Measurements from ENCODE around the gene LPIN3.

Gene LPIN3

DNA sequence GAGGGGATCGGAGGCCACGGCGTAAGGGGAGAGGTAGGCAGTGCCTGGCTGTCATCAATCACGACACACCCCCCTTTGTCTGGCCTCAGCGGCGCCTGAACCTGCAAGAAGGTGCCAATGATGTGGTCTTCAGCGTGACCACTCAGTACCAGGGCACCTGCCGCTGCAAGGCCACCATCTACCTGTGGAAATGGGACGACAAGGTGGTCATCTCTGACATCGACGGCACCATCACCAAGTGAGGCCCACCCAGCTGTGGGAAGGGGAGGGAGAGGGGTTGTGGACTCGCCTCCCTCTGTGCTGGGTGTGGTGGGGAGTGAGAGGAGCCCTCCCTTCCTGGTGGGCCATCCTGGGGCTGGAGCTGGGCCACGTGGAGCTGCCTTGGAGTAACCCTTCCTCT lies 16.3 kb downstream of the LPIN3 start:
- no peak for DNase-seq (ENCODE audit: low read depth in 1 of 2, low spot score in 1 of 2)
- TF ChIP-seq JUND (IDR thresholded peaks at IDR 0.05; ENCODE audit: low read depth): no peak
- in situ Hi-C loops (cut with HindIII; ENCODE audit: low pct_unique_long_range_greater_than_20kb, low sequenced_read_pairs): no loop called here

- TF ChIP-seq JUND (IDR thresholded peaks at IDR 0.05; ENCODE audit: low read depth): no peak
- in situ Hi-C loops (cut with HindIII; ENCODE audit: low pct_unique_long_range_greater_than_20kb, low sequenced_read_pairs): no loop called here
- DNase-seq (ENCODE audit: low read depth in 1 of 2, low spot score in 1 of 2): no peak
These were observed 17.0 kb downstream of the LPIN3 start for GRCh38 chr20:41357424-41358163.

DNA sequence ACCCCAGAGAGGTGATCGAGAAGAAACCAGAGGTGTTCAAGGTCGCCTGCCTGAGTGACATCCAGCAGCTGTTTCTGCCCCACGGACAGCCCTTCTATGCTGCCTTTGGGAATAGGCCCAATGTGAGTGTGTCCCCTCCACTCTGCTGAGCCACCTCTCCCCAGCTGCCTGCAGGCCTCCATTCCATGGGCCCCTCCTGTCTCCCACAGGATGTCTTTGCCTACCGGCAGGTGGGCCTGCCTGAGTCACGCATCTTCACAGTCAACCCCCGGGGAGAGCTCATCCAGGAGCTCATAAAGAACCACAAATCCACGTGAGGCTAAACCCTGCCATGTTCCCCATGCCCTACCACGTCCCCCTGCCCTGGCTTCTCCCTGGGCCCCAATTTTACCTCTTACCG lies 17.6 kb downstream of the LPIN3 start:
- no peak for DNase-seq (ENCODE audit: low read depth in 1 of 2, low spot score in 1 of 2)
- in situ Hi-C loops (cut with HindIII; ENCODE audit: low pct_unique_long_range_greater_than_20kb, low sequenced_read_pairs): no loop called here
- TF ChIP-seq JUND (IDR thresholded peaks at IDR 0.05; ENCODE audit: low read depth): no peak

DNA sequence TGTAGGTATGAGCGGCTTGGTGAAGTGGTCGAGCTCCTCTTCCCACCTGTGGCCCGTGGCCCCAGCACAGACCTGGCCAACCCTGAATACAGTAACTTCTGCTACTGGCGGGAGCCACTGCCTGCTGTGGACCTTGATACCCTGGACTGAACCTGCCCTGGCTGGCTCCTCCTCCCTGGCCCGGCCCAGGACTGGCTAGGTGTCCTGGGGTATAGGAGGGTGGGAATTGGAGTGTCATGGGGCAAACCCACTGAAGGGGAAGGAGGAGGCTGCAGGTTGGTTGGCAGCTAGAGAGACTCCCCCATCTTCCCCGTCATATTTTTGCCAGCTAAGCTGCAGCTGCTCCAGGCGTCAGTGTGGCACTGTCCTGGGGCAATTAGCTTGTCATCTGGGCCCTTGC lies 18.1 kb downstream of the LPIN3 start:
- TF ChIP-seq JUND (IDR thresholded peaks at IDR 0.05; ENCODE audit: low read depth): no peak
- in situ Hi-C loops (cut with HindIII; ENCODE audit: low pct_unique_long_range_greater_than_20kb, low sequenced_read_pairs): no loop called here
- no peak for DNase-seq (ENCODE audit: low read depth in 1 of 2, low spot score in 1 of 2)

- in situ Hi-C loops (cut with HindIII; ENCODE audit: low pct_unique_long_range_greater_than_20kb, low sequenced_read_pairs): no loop called here
- no peak for DNase-seq (ENCODE audit: low read depth in 1 of 2, low spot score in 1 of 2)
- TF ChIP-seq JUND (IDR thresholded peaks at IDR 0.05; ENCODE audit: low read depth): no peak
These were observed 19.0 kb downstream of the LPIN3 start for GRCh38 chr20:41359541-41360011.

GRCh38 chr20:41360831-41361756 lies 20.5 kb downstream of the LPIN3 start:
- DNase-seq (ENCODE audit: low read depth in 1 of 2, low spot score in 1 of 2): no peak
- in situ Hi-C loops (cut with HindIII; ENCODE audit: low pct_unique_long_range_greater_than_20kb, low sequenced_read_pairs): no loop called here
- no peak for TF ChIP-seq JUND (IDR thresholded peaks at IDR 0.05; ENCODE audit: low read depth)

- in situ Hi-C loops (cut with HindIII; ENCODE audit: low pct_unique_long_range_greater_than_20kb, low sequenced_read_pairs): no loop called here
- no peak for DNase-seq (ENCODE audit: low read depth in 1 of 2, low spot score in 1 of 2)
- TF ChIP-seq JUND (IDR thresholded peaks at IDR 0.05; ENCODE audit: low read depth): no peak
These were observed 21.4 kb downstream of the LPIN3 start for GRCh38 chr20:41361757-41362747.

- in situ Hi-C loops (cut with HindIII; ENCODE audit: low pct_unique_long_range_greater_than_20kb, low sequenced_read_pairs): no loop called here
- no peak for DNase-seq (ENCODE audit: low read depth in 1 of 2, low spot score in 1 of 2)
These were observed 22.1 kb downstream of the LPIN3 start for GRCh38 chr20:41362748-41363140.

GRCh38 chr20:41363601-41364000 lies 23.0 kb downstream of the LPIN3 start:
- no peak for TF ChIP-seq JUND (IDR thresholded peaks at IDR 0.05; ENCODE audit: low read depth)
- no peak for DNase-seq (ENCODE audit: low read depth in 1 of 2, low spot score in 1 of 2)
- in situ Hi-C loops (cut with HindIII; ENCODE audit: low pct_unique_long_range_greater_than_20kb, low sequenced_read_pairs): no loop called here

More at GRCh38 chr20:41362748-41363140, 22.1 kb downstream of the LPIN3 start:
- no peak for TF ChIP-seq JUND (IDR thresholded peaks at IDR 0.05; ENCODE audit: low read depth)

DNA sequence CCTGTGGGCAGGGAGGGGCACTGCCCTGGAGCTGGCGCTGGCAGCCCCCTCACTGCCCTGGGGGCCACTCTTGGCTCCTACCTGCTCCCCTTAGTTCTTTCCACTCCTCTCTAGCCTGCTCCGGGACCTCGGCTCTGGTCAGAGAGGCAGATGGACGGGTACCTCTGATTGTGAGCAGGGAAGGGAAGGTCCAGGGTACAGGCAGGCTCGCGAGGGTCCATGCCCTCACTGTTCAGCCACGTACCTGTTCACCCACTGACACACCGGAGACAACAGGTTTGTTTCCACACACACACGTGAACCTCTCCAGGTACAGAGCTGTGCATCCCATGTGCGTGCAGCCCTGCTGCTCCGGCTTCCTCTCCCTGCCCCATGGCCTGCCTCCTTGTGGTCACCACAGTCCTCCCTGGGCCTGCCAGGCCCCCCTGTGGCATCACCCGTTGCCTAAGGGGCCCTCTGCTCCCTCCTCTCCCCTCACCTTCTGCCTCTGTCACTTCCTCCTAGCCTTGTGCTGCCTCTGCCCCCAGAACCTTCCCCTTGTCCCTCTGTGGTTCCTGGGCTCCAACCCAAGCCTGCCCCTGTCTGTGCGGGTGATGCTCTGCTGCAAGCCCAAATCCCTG lies 23.7 kb downstream of the LPIN3 start:
- in situ Hi-C loops (cut with HindIII; ENCODE audit: low pct_unique_long_range_greater_than_20kb, low sequenced_read_pairs): no loop called here
- no peak for DNase-seq (ENCODE audit: low read depth in 1 of 2, low spot score in 1 of 2)
- TF ChIP-seq JUND (IDR thresholded peaks at IDR 0.05; ENCODE audit: low read depth): no peak

DNA sequence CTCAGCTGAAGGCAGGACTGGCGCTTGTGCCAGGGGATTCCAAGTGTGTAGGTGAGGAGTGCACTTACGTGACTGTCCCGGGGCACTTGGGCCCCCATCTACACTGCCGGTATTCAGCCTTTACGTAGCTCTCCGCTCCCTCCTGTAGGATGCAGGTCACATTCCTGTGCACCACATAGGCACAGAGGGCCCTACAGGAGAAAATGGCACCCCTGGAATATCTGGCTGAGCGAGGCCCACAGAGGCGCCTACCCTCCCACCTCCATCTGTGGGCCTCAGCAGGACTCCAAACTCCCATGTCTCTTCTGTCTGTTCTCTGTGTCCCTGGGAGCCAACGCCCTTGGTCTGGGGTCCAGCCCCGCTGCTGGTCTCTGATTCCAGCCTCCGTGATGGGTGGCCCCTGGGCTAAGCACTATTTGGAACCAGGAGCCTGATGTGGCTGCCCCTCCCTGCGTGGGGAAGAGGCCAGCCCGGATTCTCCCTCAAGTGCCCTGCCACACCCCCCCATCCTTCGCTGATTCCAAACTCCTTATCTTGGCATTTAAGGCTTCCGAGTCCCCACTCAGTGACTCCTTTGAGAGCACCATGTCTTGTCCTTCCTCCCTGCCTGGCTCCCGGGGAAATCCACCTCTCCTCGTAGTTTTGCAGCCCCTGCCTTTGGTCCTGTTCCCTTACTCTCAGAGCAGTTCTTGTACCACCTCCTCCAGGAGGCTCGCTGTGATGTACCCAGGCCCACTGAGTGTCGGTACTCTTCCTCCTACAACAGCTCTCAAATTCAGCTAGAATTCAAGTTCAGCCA lies 24.5 kb downstream of the LPIN3 start:
- in situ Hi-C loops (cut with HindIII; ENCODE audit: low pct_unique_long_range_greater_than_20kb, low sequenced_read_pairs): no loop called here
- no peak for DNase-seq (ENCODE audit: low read depth in 1 of 2, low spot score in 1 of 2)
- no peak for TF ChIP-seq JUND (IDR thresholded peaks at IDR 0.05; ENCODE audit: low read depth)

Measured in T47D (cell line).